H1 (cell line): ENCODE results near the gene CLCN3.
"Not testable (repeated sequence)": the region's sequence is repeated elsewhere in the genome, so short reads cannot be mapped to it uniquely, and the experiment has no call there.

Source experiments
- EZH2 ChIP-seq: fragments of 200-600 bp; sonication (generic); IDR thresholded peaks from 2 replicates; pipeline ENCODE4 v1.7.1; 2012; ENCODE audit warnings: low read depth, mild to moderate bottlenecking, moderate library complexity, low read length, inconsistent platforms; ENCODE audit not compliant: severe bottlenecking
- GABPA ChIP-seq: IDR thresholded peaks from 2 replicates; pipeline ENCODE4 v1.6.1; 2011; ENCODE audit warnings: mild to moderate bottlenecking, low read length, moderate library complexity, borderline replicate concordance; ENCODE audit not compliant: insufficient read depth
- POLR2A ChIP-seq, 2 experiments: IDR thresholded peaks; 1 replicate in 1 of 2; 2 replicates in 1 of 2; pipeline ENCODE4 v1.6.1; 2011; ENCODE audit warnings: low read depth in 2 of 2, low read length in 2 of 2, mild to moderate bottlenecking in 2 of 2; ENCODE audit errors: control extremely low read depth in 1 of 2
- POLR2AphosphoS5 ChIP-seq: IDR thresholded peaks from 2 replicates; pipeline ENCODE4 v1.6.1; 2011; ENCODE audit warnings: low read depth, low read length
- RFX5 ChIP-seq: IDR thresholded peaks from 2 replicates; pipeline ENCODE4 v1.6.1; 2011; ENCODE audit warnings: low read depth, low read length, improper control_type of control experiment, borderline replicate concordance
- TF ChIP-seq, protein P1 (sequence below), 3 experiments: IDR thresholded peaks; 1 replicate in 2 of 3; 2 replicates in 1 of 3; pipeline versions ENCODE4 v1.5.1 to v1.6.1; 2011; ENCODE audit warnings: low read length in 3 of 3, mild to moderate bottlenecking in 3 of 3, inconsistent platforms in 2 of 3, low read depth in 1 of 3, moderate library complexity in 1 of 3; ENCODE audit not compliant: insufficient read depth in 1 of 3; ENCODE audit errors: control extremely low read depth in 1 of 3

DNA sequence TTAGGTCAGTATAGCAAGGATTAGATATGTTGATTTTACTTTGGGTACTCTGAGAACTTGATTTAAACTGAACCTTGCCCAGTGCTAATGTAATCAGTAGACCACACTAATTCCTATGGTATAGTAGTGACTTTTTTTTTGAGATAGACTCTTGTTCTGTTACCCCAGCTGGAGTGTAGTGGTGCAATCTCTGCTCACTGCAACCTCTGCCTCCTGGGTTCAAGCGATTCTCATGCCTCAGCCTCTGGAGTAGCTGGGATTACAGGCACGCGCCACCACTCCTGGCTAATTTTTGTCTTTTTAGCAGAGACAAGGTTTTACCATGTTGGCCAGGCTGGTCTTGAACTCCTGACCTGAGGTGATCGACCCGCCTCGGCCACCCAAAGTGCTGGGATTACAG lies 3.6 kb downstream of the CLCN3 start:
- TF ChIP-seq EZH2; GABPA; POLR2AphosphoS5; RFX5; POLR2A (IDR thresholded peaks at IDR 0.05; ENCODE audit: control extremely low read depth in 1 of 2, low read depth in 2 of 2, low read length in 2 of 2): not testable (repeated sequence)
- TF ChIP-seq, protein P1, sequence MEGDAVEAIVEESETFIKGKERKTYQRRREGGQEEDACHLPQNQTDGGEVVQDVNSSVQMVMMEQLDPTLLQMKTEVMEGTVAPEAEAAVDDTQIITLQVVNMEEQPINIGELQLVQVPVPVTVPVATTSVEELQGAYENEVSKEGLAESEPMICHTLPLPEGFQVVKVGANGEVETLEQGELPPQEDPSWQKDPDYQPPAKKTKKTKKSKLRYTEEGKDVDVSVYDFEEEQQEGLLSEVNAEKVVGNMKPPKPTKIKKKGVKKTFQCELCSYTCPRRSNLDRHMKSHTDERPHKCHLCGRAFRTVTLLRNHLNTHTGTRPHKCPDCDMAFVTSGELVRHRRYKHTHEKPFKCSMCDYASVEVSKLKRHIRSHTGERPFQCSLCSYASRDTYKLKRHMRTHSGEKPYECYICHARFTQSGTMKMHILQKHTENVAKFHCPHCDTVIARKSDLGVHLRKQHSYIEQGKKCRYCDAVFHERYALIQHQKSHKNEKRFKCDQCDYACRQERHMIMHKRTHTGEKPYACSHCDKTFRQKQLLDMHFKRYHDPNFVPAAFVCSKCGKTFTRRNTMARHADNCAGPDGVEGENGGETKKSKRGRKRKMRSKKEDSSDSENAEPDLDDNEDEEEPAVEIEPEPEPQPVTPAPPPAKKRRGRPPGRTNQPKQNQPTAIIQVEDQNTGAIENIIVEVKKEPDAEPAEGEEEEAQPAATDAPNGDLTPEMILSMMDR (IDR thresholded peaks at IDR 0.05; ENCODE audit: control extremely low read depth in 1 of 3, insufficient read depth in 1 of 3, low read depth in 1 of 3, low read length in 3 of 3), result not testable (repeated sequence)
